Smooth muscle cell (in vitro differentiated cells): Measurements from ENCODE around the gene C1GALT1. TPM values are rescaled to one million over a fixed set of nuclear protein-coding genes. Genes with fewer than 3 reads are reported as not detected.

ENCODE experiments used
- DNase-seq: peaks from one replicate; lab custom pipeline; 2025; ENCODE audit not compliant: unreplicated experiment; lab: John Stamatoyannopoulos, UW
- H2AFZ ChIP-seq: fragments of 200-600 bp; sonication (generic); 2 replicates; pipeline ENCODE4 v1.6.0; 2016; ENCODE audit warnings: antibody characterized with exemption, low read depth, mild to moderate bottlenecking
- H3F3A ChIP-seq: fragments of 200-600 bp; sonication (generic); 2 replicates; pipeline ENCODE4 v1.6.0; 2017; ENCODE audit warnings: antibody characterized with exemption, low read depth
- H3K27ac ChIP-seq: fragments of 200-600 bp; sonication (generic); 2 replicates; pipeline ENCODE4 v1.5.1; 2016; ENCODE audit warnings: low read depth, mild to moderate bottlenecking
- H3K27me3 ChIP-seq: fragments of 200-600 bp; sonication (generic); 2 replicates; pipeline ENCODE4 v1.6.1; 2016; ENCODE audit warnings: low read depth, mild to moderate bottlenecking
- H3K36me3 ChIP-seq: fragments of 200-600 bp; sonication (generic); 2 replicates; pipeline ENCODE4 v1.5.1; 2016; ENCODE audit warnings: low read depth
- H3K4me1 ChIP-seq: fragments of 200-600 bp; sonication (generic); 2 replicates; pipeline ENCODE4 v1.5.1; 2016; ENCODE audit warnings: low read depth
- H3K4me2 ChIP-seq: fragments of 200-600 bp; sonication (generic); 2 replicates; pipeline ENCODE4 v1.6.0; 2016; ENCODE audit warnings: mild to moderate bottlenecking
- H3K4me3 ChIP-seq: fragments of 200-600 bp; sonication (generic); 2 replicates; pipeline ENCODE4 v1.5.1; 2016; ENCODE audit warnings: mild to moderate bottlenecking
- H3K79me2 ChIP-seq: fragments of 200-600 bp; sonication (generic); 2 replicates; pipeline ENCODE4 v1.6.0; 2016; ENCODE audit warnings: low read depth, mild to moderate bottlenecking
- H3K9ac ChIP-seq: fragments of 200-600 bp; sonication (generic); 2 replicates; pipeline ENCODE4 v1.6.0; 2016; ENCODE audit warnings: low read depth
- H3K9me3 ChIP-seq: fragments of 200-600 bp; sonication (generic); replicated peaks from 2 replicates; pipeline ENCODE4 v1.5.1; 2016; ENCODE audit warnings: low read depth
- H4K20me1 ChIP-seq: fragments of 200-600 bp; sonication (generic); 2 replicates; pipeline ENCODE4 v1.6.0; 2016; ENCODE audit warnings: low read depth
- WGBS: methylation state at CpG from one replicate; pipeline ENCODE4 v1.1.7; 2016; ENCODE audit warnings: low lambda C conversion rate; 5-methylcytosine and 5-hydroxymethylcytosine counted together
- polyA plus RNA-seq: library from polyadenylated mRNA; unstranded; fragments of >200 nt; fragmentation: Nextera tagmentation; extraction: Ambion mirVana; gene quantifications from 2 replicates; pipeline ENCODE4 v1.2.1, GENCODE V29; 2016
- total RNA-seq: library from RNA; depleted of rRNA; stranded (reverse); fragments of >200 nt; gene quantifications from 2 replicates; pipeline ENCODE4 v1.2.3, GENCODE V29; 2014
- TF ChIP-seq, protein P1 (sequence below): fragments of 200-600 bp; sonication (generic); IDR thresholded peaks from 2 replicates; pipeline ENCODE4 v1.5.1; 2017; ENCODE audit warnings: borderline replicate concordance, mild to moderate bottlenecking, antibody characterized with exemption; ENCODE audit not compliant: insufficient read depth, poor library complexity, severe bottlenecking

Gene C1GALT1
- total and polyA plus RNA-seq, 2 experiments from 2014 or later, result 20.6 to 89.9 TPM

DNA sequence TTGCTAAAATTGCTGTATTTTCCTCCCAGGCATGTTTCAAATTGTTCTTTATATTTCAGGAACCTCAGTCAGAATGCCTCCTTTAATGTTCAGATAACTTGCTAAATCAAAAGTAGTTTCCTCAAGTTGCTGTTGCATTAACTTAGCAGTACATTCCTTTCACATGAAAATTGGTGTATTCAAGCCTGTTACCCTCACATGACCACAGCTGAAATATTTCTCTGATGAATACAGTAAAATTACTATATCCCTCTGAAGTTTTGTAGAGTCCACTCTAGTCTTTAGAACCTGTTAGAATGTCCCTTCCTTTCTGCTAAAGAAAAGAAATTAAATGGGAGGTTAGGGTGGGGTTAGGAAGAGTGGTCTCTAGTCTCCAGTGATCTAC, 24.5 kb upstream of the C1GALT1 start:
- peak overlapping the region; percentile 1 for H2AFZ ChIP-seq

DNA sequence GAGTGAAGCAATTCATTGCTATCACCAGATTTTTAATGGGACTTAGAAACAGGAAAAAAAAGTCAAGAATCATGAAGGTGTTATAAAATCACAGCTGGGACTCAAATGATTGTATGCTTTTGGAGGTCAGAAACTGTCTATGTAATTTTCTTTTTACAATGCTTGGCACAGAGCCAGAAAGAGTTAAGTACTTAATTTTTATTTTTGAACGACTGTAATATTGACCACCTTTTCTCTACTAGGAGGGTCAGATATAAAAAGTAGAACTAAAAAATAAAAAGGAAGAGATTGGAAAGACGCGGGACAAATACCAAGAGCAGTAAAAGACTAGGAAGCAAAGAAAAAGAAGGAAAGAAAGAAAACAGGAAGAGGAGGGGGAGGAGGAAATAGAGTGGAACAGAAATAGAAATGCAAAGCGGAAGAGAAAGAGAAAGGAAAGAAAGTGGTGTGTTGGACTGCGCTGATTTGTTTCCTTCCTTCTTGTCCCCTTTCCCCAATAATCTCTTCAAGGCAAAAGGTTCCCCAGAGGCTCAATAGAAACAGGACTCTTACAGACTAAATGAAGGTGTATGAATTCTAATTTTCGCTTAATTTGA, 23.2 kb upstream of the C1GALT1 start:
- H3K4me1 ChIP-seq, result no peaks in the 10 kb centered on the region
- no peaks in the 10 kb centered on the region for H3F3A ChIP-seq
- no peaks in the 10 kb centered on the region for H3K79me2 ChIP-seq
- H3K4me2 ChIP-seq, result no peak overlapping the region
- DNase-seq, result no peak
- no peak overlapping the region for H2AFZ ChIP-seq
- no peak overlapping the region for H3K9ac ChIP-seq
- no peak overlapping the region for H3K27ac ChIP-seq
- no peaks in the 10 kb centered on the region for H4K20me1 ChIP-seq
- H3K27me3 ChIP-seq, result no peaks in the 10 kb centered on the region
- H3K9me3 ChIP-seq, result no peaks in the 10 kb centered on the region
- 85% methylated on average over 6 of the region's 6 CpGs for WGBS
- H3K4me3 ChIP-seq, result no peak overlapping the region
- TF ChIP-seq, protein P1, sequence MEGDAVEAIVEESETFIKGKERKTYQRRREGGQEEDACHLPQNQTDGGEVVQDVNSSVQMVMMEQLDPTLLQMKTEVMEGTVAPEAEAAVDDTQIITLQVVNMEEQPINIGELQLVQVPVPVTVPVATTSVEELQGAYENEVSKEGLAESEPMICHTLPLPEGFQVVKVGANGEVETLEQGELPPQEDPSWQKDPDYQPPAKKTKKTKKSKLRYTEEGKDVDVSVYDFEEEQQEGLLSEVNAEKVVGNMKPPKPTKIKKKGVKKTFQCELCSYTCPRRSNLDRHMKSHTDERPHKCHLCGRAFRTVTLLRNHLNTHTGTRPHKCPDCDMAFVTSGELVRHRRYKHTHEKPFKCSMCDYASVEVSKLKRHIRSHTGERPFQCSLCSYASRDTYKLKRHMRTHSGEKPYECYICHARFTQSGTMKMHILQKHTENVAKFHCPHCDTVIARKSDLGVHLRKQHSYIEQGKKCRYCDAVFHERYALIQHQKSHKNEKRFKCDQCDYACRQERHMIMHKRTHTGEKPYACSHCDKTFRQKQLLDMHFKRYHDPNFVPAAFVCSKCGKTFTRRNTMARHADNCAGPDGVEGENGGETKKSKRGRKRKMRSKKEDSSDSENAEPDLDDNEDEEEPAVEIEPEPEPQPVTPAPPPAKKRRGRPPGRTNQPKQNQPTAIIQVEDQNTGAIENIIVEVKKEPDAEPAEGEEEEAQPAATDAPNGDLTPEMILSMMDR, result no peak
- no peaks in the 10 kb centered on the region for H3K36me3 ChIP-seq

More for the DNA sequence above, 24.5 kb upstream of the C1GALT1 start:
- Histone ChIP-seq H3F3A (no peaks in the 10 kb centered on the region), H3K27me3 (no peaks in the 10 kb centered on the region), H3K9me3 (no peaks in the 10 kb centered on the region), H3K9ac (peak overlapping the region; percentile 9), H3K79me2 (no peaks in the 10 kb centered on the region), H3K27ac (peak overlapping the region; percentile 75), H4K20me1 (no peaks in the 10 kb centered on the region), H3K4me2 (peak overlapping the region; percentile 75), H3K4me3 (no peak overlapping the region), H3K4me1 (no peaks in the 10 kb centered on the region), H3K36me3 (no peaks in the 10 kb centered on the region)
- no peak for DNase-seq
- TF ChIP-seq, protein P1, result no peak

DNA sequence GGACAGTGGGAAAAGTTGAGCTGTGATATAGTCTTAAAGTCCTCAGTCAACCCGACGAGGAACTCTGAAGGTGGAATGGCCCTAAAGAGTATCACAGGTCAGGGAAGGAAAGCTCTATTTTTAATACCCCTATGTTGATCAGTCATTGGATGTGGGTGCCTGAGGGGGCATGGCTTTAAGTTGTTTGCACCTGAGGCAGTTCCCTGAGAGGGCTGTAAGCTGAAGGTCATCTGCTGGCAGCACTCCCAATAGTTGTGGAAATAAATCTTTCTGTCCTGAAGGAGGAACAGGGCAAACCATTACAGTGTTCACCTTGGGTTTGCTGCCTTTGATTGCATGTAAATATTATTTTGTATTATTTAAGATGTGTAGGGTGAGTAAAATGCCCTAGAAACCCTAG, 17.8 kb upstream of the C1GALT1 start:
- H3K9me3 ChIP-seq, result no peaks in the 10 kb centered on the region
- no peak for DNase-seq
- no peaks in the 10 kb centered on the region for H4K20me1 ChIP-seq
- 100% methylated on average over 2 of the region's 2 CpGs for WGBS
- no peaks in the 10 kb centered on the region for H3F3A ChIP-seq
- no peaks in the 10 kb centered on the region for H3K27me3 ChIP-seq
- no peak overlapping the region for H2AFZ ChIP-seq
- H3K27ac ChIP-seq, result no peak overlapping the region
- TF ChIP-seq, protein P1, result no peak
- no peak overlapping the region for H3K9ac ChIP-seq
- no peak overlapping the region for H3K4me2 ChIP-seq
- H3K4me1 ChIP-seq, result no peaks in the 10 kb centered on the region
- no peaks in the 10 kb centered on the region for H3K79me2 ChIP-seq
- no peaks in the 10 kb centered on the region for H3K36me3 ChIP-seq
- no peak overlapping the region for H3K4me3 ChIP-seq

DNA sequence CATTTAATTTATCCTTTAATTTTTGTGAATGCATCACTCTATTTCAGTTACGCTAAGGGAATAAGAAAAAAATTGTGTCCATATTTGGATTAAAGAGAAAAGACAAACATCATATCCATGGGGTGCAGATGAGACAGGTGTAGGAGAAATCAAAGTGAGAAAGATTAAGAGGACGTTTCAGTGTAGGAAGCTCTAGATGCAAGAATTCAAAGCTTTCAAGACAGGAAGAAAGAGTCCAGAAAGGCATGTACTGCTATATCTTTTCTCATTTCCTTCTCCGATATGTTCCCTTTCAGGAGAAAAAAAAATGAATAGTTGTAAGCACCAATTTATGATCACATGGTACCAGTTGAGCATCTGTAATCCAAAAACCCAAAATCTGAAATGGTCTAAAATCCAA, 17.0 kb upstream of the C1GALT1 start:
- Histone ChIP-seq H3K36me3 (no peaks in the 10 kb centered on the region), H3K79me2 (no peaks in the 10 kb centered on the region), H3K4me2 (no peak overlapping the region), H2AFZ (no peak overlapping the region), H3K4me1 (no peaks in the 10 kb centered on the region), H3F3A (no peaks in the 10 kb centered on the region), H3K27me3 (no peaks in the 10 kb centered on the region), H4K20me1 (no peaks in the 10 kb centered on the region), H3K9ac (no peak overlapping the region), H3K4me3 (no peak overlapping the region), H3K9me3 (no peaks in the 10 kb centered on the region), H3K27ac (no peak overlapping the region)
- WGBS, result 87% methylated on average over 3 of the region's 3 CpGs
- TF ChIP-seq, protein P1, result no peak
- no peak for DNase-seq
